ENCODE results near the gene B9D1.

B9D1 gene

DNA sequence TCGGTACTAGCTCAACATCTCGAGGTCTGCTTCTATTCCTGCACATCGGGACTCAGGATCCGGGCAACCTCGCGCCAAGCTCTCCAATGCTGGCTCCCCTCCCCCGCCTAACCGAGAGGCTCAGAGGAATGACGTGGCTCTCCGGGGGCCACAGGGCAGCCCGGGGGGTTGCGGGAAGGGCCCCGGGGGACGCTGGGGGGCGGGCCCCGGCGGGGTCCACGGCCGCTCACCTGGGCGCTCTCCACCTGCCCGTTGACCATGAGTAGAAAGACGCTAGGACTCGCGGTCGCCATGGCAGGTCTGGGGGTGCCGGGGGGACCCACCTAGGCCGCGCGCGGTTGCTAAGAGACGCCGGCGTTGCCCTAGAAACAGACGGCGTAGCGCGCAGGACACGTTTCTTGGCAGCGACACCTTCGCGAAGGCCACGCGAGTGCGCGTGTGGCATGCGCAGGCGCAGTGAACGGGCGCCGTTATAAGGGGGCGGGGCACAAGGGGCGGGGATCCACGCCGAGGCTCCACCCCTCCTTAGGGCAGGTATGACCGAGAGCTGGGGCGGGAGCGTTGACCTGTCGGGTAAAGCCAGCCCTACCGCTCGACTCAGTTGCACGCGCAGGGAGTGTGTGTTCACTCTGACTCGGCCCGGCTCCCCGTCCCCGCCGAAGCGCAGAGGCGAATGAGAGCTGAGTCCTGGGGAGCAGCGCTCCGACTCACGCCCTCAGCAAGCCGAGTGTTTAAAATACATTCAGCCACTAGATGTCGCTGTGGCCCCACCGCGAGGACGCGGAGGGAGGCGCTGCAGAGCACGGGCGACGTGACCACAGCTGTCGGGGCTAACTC lies at the start of gene B9D1:
Gene B9D1 (minus strand): TSS at position 447 of the 837 bp plus-strand sequence. CDS start 154 bp downstream, at position 293.
- DNase-seq: peak; percentile 93

DNA sequence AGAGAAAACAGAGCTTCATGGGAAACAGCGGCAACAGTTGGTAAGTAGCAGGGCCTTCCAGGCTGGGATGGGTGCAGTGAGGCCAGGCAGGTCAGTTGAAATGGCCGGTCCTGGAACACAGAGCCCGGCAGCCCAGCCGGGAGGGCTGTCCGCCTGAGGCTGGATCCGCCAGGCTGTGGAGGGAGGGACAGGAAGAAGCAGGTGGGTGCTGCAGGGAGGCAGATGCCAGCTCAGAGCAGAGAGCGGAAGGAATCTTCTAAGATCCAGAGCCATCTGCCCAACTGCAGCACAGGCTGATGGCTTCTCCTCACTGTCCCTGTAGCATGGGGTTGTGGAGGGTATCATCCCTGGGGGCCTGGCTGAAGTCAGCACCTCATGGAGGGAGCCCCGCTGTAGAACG lies 49.1 kb upstream of the B9D1 start:
- no peak for DNase-seq

DNA sequence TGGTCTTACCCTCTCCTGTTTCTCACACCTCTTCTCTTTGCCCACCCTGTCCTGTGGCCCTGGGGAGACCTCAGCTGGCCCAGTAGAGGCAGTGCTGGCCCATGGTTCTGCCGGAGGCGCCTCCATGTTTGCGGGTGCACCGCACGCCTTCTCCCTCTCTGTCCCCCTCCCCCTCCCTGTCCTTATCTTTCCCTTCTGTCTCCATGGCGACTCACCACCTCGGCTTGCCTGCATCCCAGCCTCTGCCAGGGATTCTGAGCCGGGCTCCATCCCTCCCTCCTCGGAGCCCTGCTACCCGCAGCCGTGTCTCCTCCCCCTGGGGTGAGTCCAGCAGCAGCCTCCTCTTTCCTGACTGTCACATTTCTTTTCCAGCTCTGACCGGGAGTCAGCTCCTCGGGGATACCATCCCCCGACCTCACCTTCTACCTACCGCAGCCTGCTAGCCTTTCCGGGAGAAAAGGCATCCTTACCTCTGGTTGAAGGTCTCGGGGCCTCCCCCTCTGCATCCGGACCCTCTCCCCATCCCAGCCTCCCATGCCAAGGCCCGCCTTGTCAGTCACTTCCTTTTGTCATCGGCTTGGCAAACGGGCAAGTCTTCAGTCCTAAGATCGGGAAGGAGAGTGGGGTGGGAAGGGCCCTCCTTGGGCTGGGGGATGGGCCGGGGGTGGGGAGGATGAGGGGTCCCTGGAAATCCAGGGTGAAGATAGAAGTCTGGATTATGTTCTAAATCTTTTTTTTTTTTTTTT lies 48.5 kb upstream of the B9D1 start, which contains the start of gene RNF112:
Gene RNF112 (plus strand): TSS at position 358 of the 746 bp plus-strand sequence. CDS start 177 bp downstream, at position 535.
- no peak for DNase-seq

DNA sequence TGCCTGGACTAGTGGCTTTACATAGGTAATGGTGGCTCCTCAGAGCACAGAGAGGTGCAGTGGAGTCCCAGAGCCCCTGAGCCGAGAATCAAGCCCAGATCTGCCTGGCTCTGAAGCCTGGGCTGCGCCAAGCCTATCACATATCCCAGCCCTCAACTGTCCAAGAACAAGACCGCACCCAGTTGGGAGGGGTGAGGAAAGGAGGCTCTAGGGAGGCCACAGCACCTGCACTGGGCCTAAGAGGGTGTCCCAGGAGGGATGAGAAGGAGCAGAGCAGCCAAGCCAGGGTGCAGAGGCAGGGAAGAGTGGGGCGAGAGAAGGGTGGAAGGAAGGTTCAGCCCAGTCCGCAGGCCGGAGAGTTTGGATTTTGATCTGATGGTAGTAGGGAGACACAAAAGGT lies 47.6 kb upstream of the B9D1 start:
- DNase-seq: no peak

- DNase-seq: no peak
Measured at GRCh38 chr17:19409509-19409908, 47.0 kb upstream of the B9D1 start.

DNA sequence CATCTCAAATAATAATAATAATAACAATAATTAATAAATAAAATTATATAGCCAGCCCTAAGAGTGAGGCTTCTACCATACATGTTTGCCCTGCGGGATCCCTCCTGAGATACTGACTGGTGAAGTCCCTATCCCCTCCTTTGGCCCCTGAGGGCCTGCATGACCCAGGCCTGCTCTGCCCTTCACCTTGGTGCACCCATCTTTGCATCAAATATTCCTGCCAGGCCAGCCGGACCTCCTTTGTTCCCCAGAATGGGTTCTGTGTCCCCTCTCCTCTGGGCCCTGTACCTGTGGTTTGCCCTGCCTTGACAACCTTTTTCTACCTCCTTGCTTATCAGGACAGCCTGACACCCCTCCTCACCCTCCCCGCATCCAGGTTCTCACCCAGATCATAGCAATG lies 46.5 kb upstream of the B9D1 start:
- no peak for DNase-seq

- DNase-seq: no peak
Measured at GRCh38 chr17:19408346-19408710, 45.8 kb upstream of the B9D1 start.

GRCh38 chr17:19407601-19408345 lies 45.2 kb upstream of the B9D1 start:
- DNase-seq: no peak

GRCh38 chr17:19405114-19405513 lies 42.6 kb upstream of the B9D1 start:
- DNase-seq: no peak

DNA sequence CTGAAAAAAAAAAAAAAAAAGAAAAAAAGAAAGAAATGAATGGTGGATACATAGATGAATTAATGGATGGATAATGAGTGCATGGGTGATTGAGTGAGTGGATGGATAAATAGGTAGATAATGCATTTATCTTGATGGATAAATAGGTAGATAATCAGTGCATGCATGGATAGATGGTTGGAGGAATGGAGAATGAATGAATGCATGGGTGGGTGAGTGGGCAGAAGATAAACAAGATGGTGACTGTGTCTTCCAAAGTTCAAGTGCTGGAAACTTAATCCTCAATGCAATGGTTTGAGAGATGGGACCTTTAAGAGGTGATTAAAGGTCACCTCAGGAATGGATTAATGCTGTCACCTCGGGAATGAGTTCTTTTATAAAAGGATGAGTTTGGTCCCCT lies 41.7 kb upstream of the B9D1 start:
- no peak for DNase-seq

DNA sequence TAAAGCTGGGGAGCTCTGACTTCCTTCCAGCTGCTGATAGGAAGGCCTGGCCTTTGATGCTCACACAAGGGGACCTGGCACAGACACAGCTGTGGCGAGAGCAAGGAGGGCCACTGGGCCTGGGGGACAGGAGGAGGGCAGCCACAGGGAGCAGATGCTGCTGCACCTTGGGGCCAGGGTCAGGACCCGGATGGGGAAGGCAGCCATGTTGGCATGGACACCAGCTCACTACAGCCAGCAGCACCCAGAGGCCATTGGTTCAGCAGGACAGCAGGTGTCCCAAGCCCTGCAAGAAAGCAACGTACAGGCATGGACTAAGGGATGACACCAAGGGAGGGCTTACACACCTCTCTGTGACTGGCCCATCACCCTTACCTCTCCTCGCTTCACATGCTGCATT lies 40.5 kb upstream of the B9D1 start:
- DNase-seq: no peak

GRCh38 chr17:19402171-19402570 lies 39.6 kb upstream of the B9D1 start:
- no peak for DNase-seq

GRCh38 chr17:19401321-19402010 lies 38.9 kb upstream of the B9D1 start:
- DNase-seq: no peak

- no peak for DNase-seq
Measured at GRCh38 chr17:19399750-19400450, 37.4 kb upstream of the B9D1 start.

DNA sequence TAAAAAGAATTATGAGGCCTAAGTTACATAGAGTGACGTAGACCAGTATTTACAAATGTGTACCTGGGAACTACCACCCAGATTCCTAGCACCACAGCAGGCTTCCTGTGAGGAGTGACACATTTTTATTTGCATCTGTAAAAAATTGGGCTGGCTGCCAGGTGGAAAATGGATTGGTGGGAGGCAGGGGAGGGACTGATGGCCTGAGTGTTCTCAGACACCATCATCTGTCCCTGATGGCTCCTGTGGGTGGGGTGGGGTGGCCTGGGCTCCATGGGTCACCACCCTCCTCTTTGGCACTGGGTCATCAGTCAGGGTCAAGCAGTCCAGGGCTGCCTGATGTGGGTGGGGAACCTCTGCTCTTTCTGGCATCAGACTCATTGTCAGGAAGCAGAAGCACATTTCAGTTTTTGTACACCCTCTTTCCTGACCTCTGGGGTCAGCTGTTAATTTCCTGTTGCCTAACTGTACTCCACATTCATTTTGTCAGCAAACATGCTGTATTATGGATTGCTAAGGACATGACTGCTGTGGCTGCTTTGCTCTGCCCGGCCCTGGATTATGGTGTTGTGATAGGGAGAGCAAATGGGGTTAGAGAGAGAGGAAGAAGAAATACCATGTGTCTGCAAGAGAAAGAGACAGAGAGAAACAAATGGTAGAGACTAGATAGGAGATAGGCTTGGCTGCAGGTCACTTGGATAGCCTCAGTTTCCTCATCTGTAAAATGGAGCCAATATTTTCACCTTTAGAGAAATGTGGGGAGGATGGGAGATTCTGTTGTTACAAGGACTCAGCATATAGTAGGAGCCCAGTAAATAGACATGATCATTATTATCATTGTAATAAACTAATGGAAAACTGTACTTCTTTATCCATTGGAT lies 36.0 kb upstream of the B9D1 start:
- no peak for DNase-seq

DNA sequence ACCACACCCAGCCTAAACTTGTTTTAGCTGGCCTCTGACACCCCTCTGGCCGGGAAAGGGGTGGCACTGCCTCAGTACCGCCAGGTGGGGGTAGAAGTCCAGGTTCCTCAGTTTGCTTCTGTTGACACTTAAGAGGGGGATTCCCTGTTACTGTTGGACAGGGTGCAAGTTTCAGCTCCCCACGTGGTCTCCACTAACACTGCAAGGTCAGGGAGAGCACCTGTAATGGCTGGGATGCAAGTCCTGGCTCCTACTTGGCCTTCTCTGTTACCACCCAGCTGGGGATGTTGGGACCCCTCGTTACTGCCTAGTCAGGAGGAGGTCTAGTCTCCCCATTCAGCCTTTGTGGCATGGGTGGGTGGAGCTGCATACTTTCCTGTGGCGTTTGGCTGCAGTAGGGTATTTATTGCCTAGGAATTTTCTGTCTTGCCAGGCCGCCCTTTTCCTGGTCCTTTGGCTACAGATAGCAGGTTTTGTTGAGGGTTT lies 35.1 kb upstream of the B9D1 start:
- DNase-seq: no peak

GRCh38 chr17:19392303-19392702 lies 29.8 kb upstream of the B9D1 start:
- DNase-seq: no peak

DNA sequence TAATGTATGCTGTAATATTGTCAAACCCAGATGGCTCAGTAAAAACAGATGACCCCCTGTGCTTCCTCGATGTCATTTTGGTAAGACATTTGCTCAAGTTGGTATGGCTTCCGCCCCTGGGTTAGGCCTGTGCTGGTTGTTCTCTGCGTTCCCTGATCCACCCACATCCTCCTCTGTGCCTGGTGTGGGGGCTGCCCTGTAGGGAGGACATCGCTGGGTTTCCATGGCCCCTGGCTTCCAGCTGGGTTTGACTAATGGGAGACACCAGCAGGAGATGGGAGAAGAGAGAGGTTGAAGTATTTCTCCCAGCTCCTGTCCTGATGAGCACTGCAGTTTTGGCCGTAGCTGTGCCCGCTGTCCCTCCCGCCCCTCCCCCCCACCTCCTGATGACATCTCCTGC lies 28.9 kb upstream of the B9D1 start:
- DNase-seq: no peak

- DNase-seq: no peak
Measured at GRCh38 chr17:19390951-19391350, 28.4 kb upstream of the B9D1 start.

GRCh38 chr17:19388791-19389785 lies 26.6 kb upstream of the B9D1 start:
- DNase-seq: no peak

Measured in activated CD4-positive, alpha-beta T cell treated with anti-CD3 and anti-CD28 coated beads, Interleukin-2, amount 50 U/mL, for 1 hour (primary cell).